Renal cortical epithelial cell (primary cell): Measurements from ENCODE around the gene HOXC10. TPM values are rescaled to one million over a fixed set of nuclear protein-coding genes. Genes with fewer than 3 reads are reported as not detected.

Source experiments
- DNase-seq: peaks from one replicate; pipeline ENCODE4 v3.0.0-alpha.2; 2011; ENCODE audit warnings: low read depth
- total RNA-seq: library from RNA; depleted of rRNA; stranded (reverse); fragments of >200 nt; gene quantifications from 2 replicates; pipeline ENCODE4 v1.2.3, GENCODE V29; 2014

HOXC10 gene
- total RNA-seq, 1 donor from 2014 or later = 15.3 TPM

DNA sequence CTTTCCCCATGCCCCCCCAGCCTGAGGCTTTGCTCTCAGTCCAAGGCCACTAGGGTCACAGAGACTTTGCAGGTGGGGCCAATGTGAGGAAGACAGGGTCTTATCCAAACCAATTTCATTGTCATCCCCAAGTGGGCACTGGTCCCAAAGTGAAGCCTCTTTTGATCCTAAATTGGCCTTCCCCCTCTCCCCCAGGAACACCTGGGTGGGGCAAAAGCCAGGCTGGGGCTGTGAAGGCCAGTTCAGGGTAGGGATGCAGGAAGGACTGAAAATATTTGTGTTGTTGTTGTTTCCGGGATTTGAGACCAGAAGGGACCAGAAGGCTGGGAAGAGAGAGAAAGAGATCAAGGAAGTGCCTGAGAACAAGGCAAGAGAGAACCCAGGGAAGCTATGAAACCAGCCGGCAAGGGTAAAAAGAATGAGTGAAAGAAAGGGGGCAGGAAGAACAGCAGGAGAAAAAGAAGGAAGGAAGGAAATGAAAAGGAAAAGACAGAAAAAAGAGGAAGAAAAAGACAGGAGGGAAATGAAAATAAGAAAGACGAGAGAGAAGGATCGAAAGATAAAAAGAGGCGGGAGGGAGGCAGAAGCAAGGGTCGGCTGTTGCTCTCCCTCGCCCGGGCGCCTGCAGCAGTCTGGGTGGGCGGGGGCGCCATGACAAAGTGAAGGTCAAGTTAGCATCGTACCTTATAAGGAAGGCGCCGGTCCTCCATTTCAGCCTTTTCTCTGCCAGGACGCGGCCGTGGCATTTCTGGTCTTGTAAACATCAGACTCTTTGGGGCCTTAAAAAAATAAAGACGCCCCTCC, 19.5 kb upstream of the HOXC10 start:
- no peak for DNase-seq

DNA sequence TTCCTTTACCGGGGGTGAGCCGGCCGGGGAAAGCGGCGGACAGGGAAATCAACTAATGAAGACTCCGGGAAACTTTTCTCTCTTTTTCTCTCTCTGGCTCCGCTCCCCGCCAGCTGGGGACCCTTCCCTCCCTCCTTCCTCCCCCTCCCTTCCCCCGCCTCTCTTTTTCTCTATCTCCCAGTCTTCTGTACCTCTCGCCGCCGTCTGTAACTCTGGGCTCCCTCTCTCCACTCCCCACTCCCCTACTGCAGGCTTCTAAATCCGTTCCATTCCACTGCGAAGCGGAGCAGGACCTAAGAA, 18.9 kb upstream of the HOXC10 start:
- DNase-seq = no peak

GRCh38 chr12:53966385-53967133, 18.4 kb upstream of the HOXC10 start:
- DNase-seq = no peak

DNA sequence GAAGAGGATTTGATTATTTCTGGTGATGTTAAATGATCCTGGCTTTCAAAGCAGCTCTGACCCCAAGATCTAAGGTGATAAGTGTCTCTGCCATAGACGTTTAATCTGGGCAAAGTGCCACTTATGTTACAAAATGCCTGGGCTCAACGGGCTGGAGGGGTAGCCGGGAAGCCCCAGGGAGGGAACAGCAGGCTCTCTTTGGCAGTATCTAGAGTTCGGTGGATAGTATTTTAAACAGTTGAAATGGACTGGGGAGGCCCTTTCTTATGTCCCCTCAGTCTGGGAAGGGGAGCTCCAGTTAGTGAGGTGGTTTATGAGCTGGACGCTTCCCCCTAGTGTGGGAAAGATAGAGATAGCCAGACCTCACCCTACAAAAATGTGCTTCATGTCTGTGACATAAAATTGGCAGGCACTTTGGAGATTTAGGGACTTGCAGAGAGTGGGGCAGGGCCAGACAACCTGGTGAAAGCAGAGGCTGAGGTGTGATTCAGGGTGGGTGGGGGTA, 17.5 kb upstream of the HOXC10 start:
- no peak for DNase-seq

DNA sequence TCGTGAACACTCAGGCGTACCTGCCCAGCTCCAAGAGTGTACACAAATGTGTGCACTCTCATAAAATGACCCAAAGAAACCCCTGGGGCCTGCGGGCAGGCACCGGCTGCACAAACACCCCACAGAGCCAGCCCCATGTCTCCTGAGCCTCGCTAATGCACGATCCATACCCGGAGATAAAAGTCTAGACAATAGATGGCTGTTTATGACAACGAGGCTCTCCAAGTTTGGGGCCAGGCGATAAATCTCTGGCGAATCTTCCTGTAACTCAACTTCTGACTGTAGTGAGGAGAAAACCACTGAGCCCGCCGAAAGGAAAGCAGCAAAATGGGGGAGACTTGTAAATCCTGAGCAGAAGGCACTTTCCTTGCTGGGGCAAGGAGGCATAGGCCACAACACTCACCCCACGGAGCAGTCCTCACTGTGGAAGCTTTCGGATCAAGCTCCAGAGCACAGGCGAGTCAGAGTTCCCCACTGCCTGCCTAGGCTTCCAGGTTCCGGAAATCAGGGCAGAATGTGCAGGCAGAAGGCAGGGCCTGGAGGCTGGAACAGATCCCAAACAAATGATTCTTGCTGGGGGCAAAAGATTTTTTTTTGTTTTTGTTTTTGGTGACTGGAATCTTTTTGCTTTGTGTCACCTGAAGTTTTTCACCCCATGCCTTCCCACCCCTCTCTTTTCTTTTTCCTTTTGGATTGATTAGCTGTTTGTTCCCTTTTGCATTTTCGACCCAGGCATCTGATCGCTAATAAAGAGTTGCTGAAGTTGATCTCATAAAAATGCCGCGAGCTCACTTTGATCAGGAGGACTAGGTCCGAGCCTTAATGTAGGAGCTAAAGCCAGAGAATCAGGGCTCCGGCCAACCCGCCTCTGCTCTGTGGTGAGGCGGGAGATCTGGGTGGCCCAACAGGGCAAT, 16.5 kb upstream of the HOXC10 start:
- DNase-seq = no peak

DNA sequence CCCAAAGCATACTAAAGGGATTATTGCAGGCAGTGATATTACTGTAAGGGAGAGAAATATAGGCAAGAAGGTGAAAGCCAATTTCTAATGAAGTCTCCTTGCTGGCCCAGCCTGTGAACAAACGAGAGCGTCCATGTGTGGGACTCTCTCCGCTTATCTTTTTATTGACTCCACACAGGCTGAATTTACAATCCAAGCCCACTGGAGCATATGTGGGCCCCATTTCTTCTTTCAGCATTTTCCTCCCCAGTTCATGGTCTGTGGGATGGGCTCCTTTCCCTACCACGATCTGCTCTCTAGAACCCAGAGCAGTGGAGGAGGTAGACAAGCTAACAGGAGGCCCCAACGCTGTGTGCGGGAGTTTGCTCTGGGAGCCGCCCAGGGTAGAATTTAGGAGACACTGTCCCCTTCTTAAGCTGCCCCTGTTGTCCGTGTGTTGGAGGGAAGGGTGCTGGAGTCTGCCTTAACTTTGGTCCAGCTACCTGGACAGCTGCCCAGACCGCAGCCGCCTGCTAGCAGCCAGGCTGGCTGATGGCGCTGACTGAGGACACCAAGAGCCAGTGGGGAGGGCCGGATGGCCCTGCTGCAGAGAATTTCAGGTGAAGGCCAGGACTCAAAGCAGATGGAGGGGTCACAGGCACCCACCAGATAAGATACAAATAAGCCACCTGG, 15.2 kb upstream of the HOXC10 start:
- DNase-seq = no peak

GRCh38 chr12:53970451-53970850, 14.5 kb upstream of the HOXC10 start:
- DNase-seq = no peak

DNA sequence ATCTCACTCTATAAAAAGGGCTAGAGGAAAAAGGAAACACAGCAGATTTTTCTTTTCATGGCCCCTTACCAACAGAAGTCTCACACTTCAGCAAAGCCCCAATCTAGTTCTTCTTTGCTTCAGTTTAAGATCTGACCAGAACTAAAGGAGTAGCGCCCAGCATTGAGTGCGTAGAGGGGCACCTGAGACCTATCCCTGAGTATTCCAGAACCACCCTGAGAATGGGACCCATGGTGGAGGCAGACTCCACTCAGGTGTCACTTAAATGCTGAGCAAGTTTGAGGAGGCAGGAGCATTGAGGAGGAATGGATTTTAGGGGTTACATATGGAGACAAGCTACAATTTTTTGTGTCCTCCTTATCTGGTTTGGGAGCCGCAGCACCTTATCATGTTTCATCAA, 13.8 kb upstream of the HOXC10 start:
- no peak for DNase-seq

GRCh38 chr12:53971686-53972085, 13.3 kb upstream of the HOXC10 start:
- DNase-seq = no peak

- no peak for DNase-seq
Measured at GRCh38 chr12:53972152-53972702, 12.7 kb upstream of the HOXC10 start.

GRCh38 chr12:53972722-53973235, 12.2 kb upstream of the HOXC10 start, which contains the start of gene HOXC11:
TSS of gene HOXC11 (plus strand) at chr12:53973126. CDS start at chr12:53973242, 116 bp downstream.
- DNase-seq = no peak

DNA sequence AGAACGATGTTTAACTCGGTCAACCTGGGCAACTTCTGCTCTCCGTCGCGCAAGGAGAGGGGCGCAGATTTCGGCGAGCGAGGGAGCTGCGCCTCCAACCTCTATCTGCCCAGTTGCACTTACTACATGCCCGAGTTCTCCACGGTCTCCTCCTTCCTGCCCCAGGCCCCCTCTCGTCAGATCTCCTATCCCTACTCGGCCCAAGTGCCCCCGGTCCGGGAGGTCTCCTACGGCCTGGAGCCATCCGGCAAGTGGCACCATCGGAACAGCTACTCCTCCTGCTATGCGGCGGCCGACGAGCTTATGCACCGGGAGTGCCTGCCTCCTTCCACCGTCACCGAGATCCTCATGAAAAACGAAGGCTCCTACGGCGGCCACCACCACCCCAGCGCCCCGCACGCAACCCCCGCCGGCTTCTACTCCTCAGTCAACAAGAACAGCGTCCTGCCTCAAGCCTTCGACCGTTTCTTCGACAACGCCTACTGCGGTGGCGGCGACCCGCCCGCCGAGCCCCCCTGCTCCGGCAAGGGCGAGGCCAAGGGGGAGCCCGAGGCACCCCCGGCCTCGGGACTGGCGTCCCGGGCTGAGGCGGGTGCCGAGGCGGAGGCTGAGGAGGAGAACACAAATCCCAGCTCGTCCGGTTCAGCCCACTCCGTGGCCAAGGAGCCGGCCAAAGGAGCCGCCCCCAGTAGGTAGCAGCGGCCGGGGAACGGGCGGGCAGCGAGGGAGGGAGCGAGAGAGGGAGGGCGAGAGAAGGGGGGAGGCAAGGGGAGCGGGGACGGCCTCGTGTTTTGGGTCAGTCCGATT, 11.5 kb upstream of the HOXC10 start:
- no peak for DNase-seq

GRCh38 chr12:53974084-53975063, 10.6 kb upstream of the HOXC10 start, which contains the start of gene HOTAIR:
TSS of gene HOTAIR (minus strand) at chr12:53974954.
- no peak for DNase-seq

DNA sequence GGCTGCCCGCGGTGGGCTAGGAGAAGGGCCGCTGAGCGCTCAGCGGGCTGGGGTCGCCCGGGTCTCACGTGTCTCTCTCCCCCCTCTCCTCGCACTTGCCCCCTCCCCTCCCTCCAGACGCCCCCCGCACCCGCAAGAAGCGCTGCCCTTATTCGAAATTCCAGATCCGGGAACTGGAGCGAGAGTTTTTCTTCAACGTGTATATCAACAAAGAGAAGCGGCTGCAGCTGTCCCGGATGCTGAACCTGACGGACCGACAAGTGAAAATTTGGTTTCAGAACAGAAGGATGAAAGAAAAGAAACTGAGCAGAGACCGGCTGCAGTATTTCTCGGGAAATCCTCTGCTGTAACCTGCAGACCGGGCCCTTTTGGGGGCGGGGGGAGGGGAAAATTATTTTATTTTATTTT, 9.9 kb upstream of the HOXC10 start:
- no peak for DNase-seq

- DNase-seq = no peak
Measured at GRCh38 chr12:53975479-53976152, 9.3 kb upstream of the HOXC10 start.

DNA sequence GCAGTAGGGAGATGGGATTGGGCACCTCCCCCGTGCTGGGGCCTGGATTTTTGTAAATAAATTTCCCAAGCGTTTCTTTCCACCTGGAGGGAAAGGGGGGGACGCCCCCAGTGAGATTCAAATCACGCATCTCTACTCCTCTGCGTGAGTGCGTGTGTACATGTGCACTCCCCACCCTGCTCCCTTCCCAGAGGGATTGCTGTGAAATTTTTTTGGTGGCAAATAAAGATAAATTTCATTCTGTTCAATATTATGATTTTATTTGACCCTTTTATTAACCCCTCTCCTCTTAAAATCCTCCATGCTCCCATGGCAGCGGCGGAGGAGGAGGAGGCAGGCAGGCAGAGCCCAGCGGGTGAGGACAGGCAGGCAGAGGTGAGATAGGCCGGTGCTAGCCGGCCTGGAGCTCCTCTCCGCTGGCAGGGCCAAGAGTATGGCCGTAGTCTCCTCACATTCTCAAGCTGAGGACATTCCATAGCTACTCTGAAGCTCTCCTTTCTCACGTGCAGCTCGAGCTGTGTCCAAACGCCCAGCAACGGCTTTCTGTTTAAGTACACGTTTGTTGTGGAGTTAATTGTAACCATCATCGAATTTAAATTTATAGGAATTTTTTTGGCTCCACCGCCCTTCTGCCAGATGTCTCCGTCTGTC, 8.6 kb upstream of the HOXC10 start:
- DNase-seq = no peak

GRCh38 chr12:53976823-53977595, 7.9 kb upstream of the HOXC10 start:
- no peak for DNase-seq
